ENCODE measurements around the gene HYAL2.
A peak's percentile ranks its signal among the peaks of the same experiment; 100 is the strongest.

HYAL2 gene

GRCh38 chr3:50303013-50303815, 19.3 kb downstream of the HYAL2 start, which contains the start of gene HYAL1:
HYAL1 (minus strand) TSS chr3:50303574; CDS start chr3:50302956, 618 bp downstream.
- no peak for DNase-seq

- DNase-seq: no peak
Measured at GRCh38 chr3:50302095-50303012, 20.2 kb downstream of the HYAL2 start.

- no peak for DNase-seq
Measured at GRCh38 chr3:50300681-50301254, 21.8 kb downstream of the HYAL2 start.

GRCh38 chr3:50299929-50300680, 22.4 kb downstream of the HYAL2 start:
- peak; percentile 36 for DNase-seq

GRCh38 chr3:50299638-50299928, 23.0 kb downstream of the HYAL2 start:
- no peak for DNase-seq

- DNase-seq: peak; percentile 100
Measured at GRCh38 chr3:50298836-50299637, 23.5 kb downstream of the HYAL2 start, which contains the start of the genes HYAL3 and NAA80. HYAL3 (minus strand) TSS chr3:50299405; CDS start chr3:50295602, 3,803 bp downstream. NAA80 (minus strand) TSS chr3:50299405; CDS start chr3:50297463, 1,942 bp downstream.

GRCh38 chr3:50297896-50298725, 24.4 kb downstream of the HYAL2 start:
- DNase-seq: no peak

GRCh38 chr3:50297384-50297775, 25.2 kb downstream of the HYAL2 start:
- DNase-seq: no peak

- no peak for DNase-seq
Measured at GRCh38 chr3:50296721-50297383, 25.7 kb downstream of the HYAL2 start.

GRCh38 chr3:50295553-50296431, 26.8 kb downstream of the HYAL2 start:
- DNase-seq: no peak

- no peak for DNase-seq
Measured at GRCh38 chr3:50294492-50295403, 27.8 kb downstream of the HYAL2 start.

- DNase-seq: no peak
Measured at GRCh38 chr3:50294089-50294488, 28.5 kb downstream of the HYAL2 start.

- no peak for DNase-seq
Measured at GRCh38 chr3:50293079-50293801, 29.3 kb downstream of the HYAL2 start.

- DNase-seq: peak; percentile 99
Measured at GRCh38 chr3:50292159-50293078, 30.1 kb downstream of the HYAL2 start, which contains the start of gene IFRD2. IFRD2 (minus strand) TSS chr3:50292429; CDS start chr3:50292274, 155 bp downstream.

- no peak for DNase-seq
Measured at GRCh38 chr3:50290161-50290641, 32.3 kb downstream of the HYAL2 start.

GRCh38 chr3:50289130-50289529, 33.4 kb downstream of the HYAL2 start:
- DNase-seq: no peak

Data from activated CD4-positive, alpha-beta T cell treated with anti-CD3 and anti-CD28 coated beads, Interleukin-2, Interleukin-6, amounts not matched to agents 100 ng/mL and 50 ng/mL, durations not matched to agents 16 hours and 8 hours (primary cell).